Esophagus (tissue), 2 donors: ENCODE data around the gene SPEM1. TPM values are rescaled to one million over a fixed set of nuclear protein-coding genes. Genes with fewer than 3 reads are reported as not detected.
"Not testable (repeated sequence)": the region's sequence is repeated elsewhere in the genome, so short reads cannot be mapped to it uniquely, and the experiment has no call there.

Source experiments
- H3K27ac ChIP-seq, 2 donors: one replicate each; pipeline ENCODE4 v1.5.1; 2013; ENCODE audit warnings: low read depth in 2 of 2, mild to moderate bottlenecking in 2 of 2, inconsistent platforms in 1 of 2, low read length in 1 of 2, moderate library complexity in 1 of 2
- H3K27me3 ChIP-seq, 2 donors: one replicate each; pipeline ENCODE4 v1.6.1; 2013; ENCODE audit warnings: low read length in 2 of 2, control low read depth in 1 of 2, mild to moderate bottlenecking in 1 of 2; ENCODE audit not compliant: insufficient read depth in 2 of 2, control insufficient read depth in 1 of 2
- H3K36me3 ChIP-seq, 2 donors: one replicate each; pipeline ENCODE4 v1.6.1; 2013; ENCODE audit warnings: low read length in 1 of 2; ENCODE audit not compliant: control insufficient read depth in 2 of 2, insufficient read depth in 2 of 2
- H3K4me1 ChIP-seq, 2 donors: one replicate each; pipeline ENCODE4 v1.6.1; 2013; ENCODE audit warnings: low read length in 1 of 2; ENCODE audit not compliant: control insufficient read depth in 2 of 2, insufficient read depth in 2 of 2
- H3K4me3 ChIP-seq, 2 donors: one replicate each; pipeline ENCODE4 v1.5.1; 2013; ENCODE audit warnings: low read length in 2 of 2, mild to moderate bottlenecking in 2 of 2, low read depth in 1 of 2, moderate library complexity in 1 of 2
- H3K9me3 ChIP-seq, 2 donors: one replicate each; pipeline ENCODE4 v1.6.1; 2013; ENCODE audit warnings: mild to moderate bottlenecking in 2 of 2, low read depth in 1 of 2, low read length in 1 of 2, moderate library complexity in 1 of 2; ENCODE audit not compliant: control insufficient read depth in 2 of 2, insufficient read depth in 1 of 2
- WGBS, 2 donors: extraction: QIAGEN DNeasy Blood & Tissue Kit; methylation state at CpG; one replicate each; pipeline ENCODE4 v1.1.7; 2013; 5-methylcytosine and 5-hydroxymethylcytosine counted together
- polyA plus RNA-seq, 2 donors: library from polyadenylated mRNA; stranded (reverse); fragments of 200-250 nt; gene quantifications; one replicate each; pipeline ENCODE4 v1.2.3, GENCODE V29; 2013
- donor health status: healthy with polysubstance abuse.
- donor health status: Bipolar disorder and iron deficiency.

The SPEM1 gene
- polyA plus RNA-seq, 2 donors: not detected

DNA sequence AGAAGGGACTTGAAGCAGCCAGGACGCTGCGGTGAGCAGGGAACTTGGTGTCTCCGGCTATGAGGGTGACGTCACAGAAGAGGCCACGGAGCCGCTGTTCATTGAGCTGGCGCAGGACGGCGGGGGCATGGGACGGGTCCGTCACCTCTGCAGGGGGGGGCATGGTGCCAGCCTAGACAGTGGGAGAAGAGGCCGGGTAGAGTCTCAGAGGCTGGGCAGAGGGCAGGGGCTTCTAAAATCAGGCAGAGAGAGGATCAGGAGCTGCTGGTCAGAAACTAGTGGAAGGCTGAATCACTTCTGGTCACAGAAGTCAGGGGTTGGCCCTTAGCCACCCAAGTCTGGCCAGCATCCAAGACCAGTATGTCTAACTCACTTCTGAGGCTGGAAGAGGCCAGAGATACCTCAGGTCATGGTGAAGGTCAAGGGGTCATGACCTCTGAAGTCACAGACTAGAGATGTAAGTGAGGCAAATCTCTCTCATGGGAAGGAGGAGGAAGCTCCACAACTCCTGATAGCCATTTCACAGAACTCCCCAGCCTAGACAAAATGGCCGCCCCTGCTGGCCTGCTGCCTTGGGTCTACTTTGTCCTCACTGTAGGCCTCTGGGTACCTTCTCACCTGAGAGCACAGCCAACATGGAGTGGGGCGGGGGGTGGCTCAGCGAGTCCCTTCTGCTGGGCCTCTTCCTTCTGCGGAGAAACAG lies 46.7 kb downstream of the SPEM1 start:
- H3K4me1 ChIP-seq: peaks cover 0 to 1% of the 10 kb centered on the region in 2 donors
- no peak overlapping the region for H3K4me3 ChIP-seq
- peaks cover 0 to 33% of the 10 kb centered on the region in 2 donors for H3K36me3 ChIP-seq
- H3K27ac ChIP-seq: peak overlapping the region in 1 of 2 donors; percentile 58
- 83 to 84% methylated on average over 16 of the region's 16 CpGs for WGBS, 2 donors
- H3K27me3 ChIP-seq: no peaks in the 10 kb centered on the region
- peaks cover 0 to 2% of the 10 kb centered on the region in 2 donors for H3K9me3 ChIP-seq

DNA sequence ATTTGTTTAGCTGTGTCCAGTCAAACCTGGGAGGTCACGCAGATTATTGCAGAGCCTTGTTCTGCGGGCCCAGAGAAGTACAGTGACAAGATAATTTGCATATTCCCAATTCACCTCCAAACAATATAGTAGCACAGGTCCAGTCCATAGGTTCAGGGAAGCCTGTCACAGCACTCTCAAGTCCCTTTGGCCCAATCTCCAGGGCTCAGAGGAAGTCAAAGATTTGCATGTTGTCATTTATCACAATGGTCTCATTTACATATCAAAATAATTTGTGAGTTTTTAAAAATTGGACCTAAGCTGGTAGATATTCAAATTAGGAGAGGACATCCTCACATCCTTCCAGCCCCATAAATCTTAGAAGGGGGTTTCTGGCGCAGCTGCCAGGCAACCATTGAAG lies 47.4 kb downstream of the SPEM1 start:
- WGBS, 2 donors: 91 to 93% methylated on average over 3 of the region's 3 CpGs
- Histone ChIP-seq H3K4me1 (peaks cover 0 to 3% of the 10 kb centered on the region in 2 donors), H3K4me3 (no peak overlapping the region), H3K36me3 (peaks cover 0 to 29% of the 10 kb centered on the region in 2 donors), H3K27me3 (no peaks in the 10 kb centered on the region), H3K27ac (peak overlapping the region in 1 of 2 donors; percentile 58), H3K9me3 (peaks cover 0 to 2% of the 10 kb centered on the region in 2 donors)

DNA sequence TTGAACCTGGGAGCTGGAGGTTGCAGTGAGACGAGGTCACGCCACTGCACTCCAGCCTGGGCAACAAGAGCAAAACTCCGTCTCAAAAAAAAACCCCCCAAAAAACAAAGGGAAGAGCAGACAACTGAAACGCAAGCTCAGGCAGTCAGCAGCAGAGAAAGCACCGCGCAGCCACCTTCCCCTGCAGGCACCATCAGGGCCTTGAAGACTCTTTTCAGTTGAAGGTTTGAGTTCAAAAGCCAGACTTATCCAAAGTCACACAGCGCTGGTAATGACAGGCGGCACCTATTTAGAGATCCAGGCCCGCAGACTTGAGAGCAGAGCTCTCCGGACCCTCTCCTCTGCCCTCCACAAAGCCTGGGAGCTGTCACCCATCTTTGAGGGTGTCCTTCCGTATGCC lies 48.2 kb downstream of the SPEM1 start:
- 88 to 93% methylated on average over 11 of the region's 11 CpGs for WGBS, 2 donors
- Histone ChIP-seq H3K4me3 (no peak overlapping the region), H3K4me1 (peaks cover 0 to 3% of the 10 kb centered on the region in 2 donors), H3K9me3 (peaks cover 0 to 2% of the 10 kb centered on the region in 2 donors), H3K27ac (no peak overlapping the region), H3K36me3 (peaks cover 0 to 21% of the 10 kb centered on the region in 2 donors), H3K27me3 (no peaks in the 10 kb centered on the region)

GRCh38 chr17:7468804-7469389 lies 48.8 kb downstream of the SPEM1 start:
- H3K4me3 ChIP-seq: no peak overlapping the region
- no peaks in the 10 kb centered on the region for H3K27me3 ChIP-seq
- peaks cover 0 to 3% of the 10 kb centered on the region in 2 donors for H3K4me1 ChIP-seq
- peaks cover 0 to 15% of the 10 kb centered on the region in 2 donors for H3K36me3 ChIP-seq
- no peak overlapping the region for H3K27ac ChIP-seq
- WGBS, 2 donors: 77 to 82% methylated on average over 12 of the region's 12 CpGs
- H3K9me3 ChIP-seq: peaks cover 0 to 2% of the 10 kb centered on the region in 2 donors

- H3K4me3 ChIP-seq, H3K27me3 ChIP-seq, H3K27ac ChIP-seq, H3K4me1 ChIP-seq, H3K9me3 ChIP-seq: not testable (repeated sequence)
- peaks cover 0 to 13% of the 10 kb centered on the region in 2 donors for H3K36me3 ChIP-seq
- 93 to 96% methylated on average over 12 of the region's 12 CpGs for WGBS, 2 donors
Measured at GRCh38 chr17:7469843-7470242, 49.7 kb downstream of the SPEM1 start.

DNA sequence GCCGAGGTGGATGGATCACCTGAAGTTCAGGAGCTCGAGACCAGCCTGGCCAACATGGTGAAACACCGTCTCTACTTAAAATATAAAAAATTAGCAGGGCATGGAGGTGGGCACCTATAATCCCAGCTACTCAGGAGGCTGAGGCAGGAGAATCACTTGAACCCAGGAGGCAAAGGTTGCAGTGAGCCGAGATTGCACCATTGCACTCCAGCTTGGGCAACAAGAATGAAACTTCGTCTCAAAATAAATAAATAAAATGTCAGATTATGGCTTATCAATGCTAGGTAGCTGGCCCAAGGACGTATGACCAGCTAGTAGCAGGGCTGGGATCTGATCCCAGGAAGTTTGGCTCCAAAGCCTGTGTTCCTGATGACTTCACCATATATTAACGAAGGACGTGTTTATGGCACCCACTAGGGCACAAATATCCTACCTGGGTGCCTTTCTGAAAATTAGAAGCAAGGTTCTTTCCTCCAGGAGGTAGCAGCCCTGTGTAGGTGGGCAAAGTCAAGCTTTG lies 50.4 kb downstream of the SPEM1 start:
- not testable (repeated sequence) for H3K9me3 ChIP-seq, H3K27ac ChIP-seq, H3K4me3 ChIP-seq, H3K27me3 ChIP-seq, H3K4me1 ChIP-seq
- WGBS, 2 donors: 73 to 80% methylated on average over 8 of the region's 8 CpGs
- H3K36me3 ChIP-seq: peaks cover 0 to 12% of the 10 kb centered on the region in 2 donors

Other genes with a start within 250 kb of the SPEM1 start
- 1 to 10 TPM in 1 of 2 donors, under 1 TPM in 1; 0.84 to 2.0 TPM for gene ASGR1, start 241.0 kb upstream of the SPEM1 start, polyA plus RNA-seq
- 10 to 100 TPM in 1 of 2 donors, 1 to 10 TPM in 1; 3.2 to 11.8 TPM for gene DLG4, start 200.5 kb upstream of the SPEM1 start, polyA plus RNA-seq
- 100 to 1,000 TPM; 484 to 979 TPM for gene ACADVL, start 200.4 kb upstream of the SPEM1 start, polyA plus RNA-seq
- 10 to 100 TPM; 20.8 to 32.2 TPM for gene DVL2, start 185.8 kb upstream of the SPEM1 start, polyA plus RNA-seq
- gene PHF23, start 180.9 kb upstream of the SPEM1 start, polyA plus RNA-seq: 10 to 100 TPM; 22.4 to 29.6 TPM
- gene GABARAP, start 177.9 kb upstream of the SPEM1 start, polyA plus RNA-seq: 100 to 1,000 TPM; 354 to 393 TPM
- 10 to 100 TPM; 42.4 to 58.5 TPM for gene CTDNEP1, start 168.6 kb upstream of the SPEM1 start, polyA plus RNA-seq
- gene ELP5, start 168.1 kb upstream of the SPEM1 start, polyA plus RNA-seq: 10 to 100 TPM; 14.7 to 39.0 TPM
- 100 to 1,000 TPM; 271 to 275 TPM for gene CLDN7, start 157.8 kb upstream of the SPEM1 start, polyA plus RNA-seq
- gene SLC2A4, start 138.6 kb upstream of the SPEM1 start, polyA plus RNA-seq: 1 to 10 TPM; 5.4 to 7.6 TPM
- 10 to 100 TPM in 1 of 2 donors, 1 to 10 TPM in 1; 2.8 to 13.0 TPM for gene YBX2, start 125.7 kb upstream of the SPEM1 start, polyA plus RNA-seq
- 100 to 1,000 TPM; 597 to 599 TPM for gene EIF5A, start 112.7 kb upstream of the SPEM1 start, polyA plus RNA-seq
- 10 to 100 TPM; 54.5 to 56.5 TPM for gene GPS2, start 105.0 kb upstream of the SPEM1 start, polyA plus RNA-seq
- 10 to 100 TPM; 15.7 to 32.1 TPM for gene NEURL4, start 91.0 kb upstream of the SPEM1 start, polyA plus RNA-seq
- gene ACAP1, start 83.8 kb upstream of the SPEM1 start, polyA plus RNA-seq: 1 to 10 TPM; 5.3 to 9.7 TPM
- 10 to 100 TPM; 39.3 to 75.9 TPM for gene KCTD11, start 68.2 kb upstream of the SPEM1 start, polyA plus RNA-seq
- gene TMEM95, start 65.2 kb upstream of the SPEM1 start, polyA plus RNA-seq: under 1 TPM in 1 of 2 donors, not detected in 1; 0.18 TPM
- 1 to 10 TPM; 6.1 to 9.3 TPM for gene TNK1, start 39.2 kb upstream of the SPEM1 start, polyA plus RNA-seq
- gene PLSCR3, start 25.8 kb upstream of the SPEM1 start, polyA plus RNA-seq: 10 to 100 TPM; 24.7 to 31.0 TPM
- gene TMEM256, start 16.2 kb upstream of the SPEM1 start, polyA plus RNA-seq: 100 to 1,000 TPM; 105 to 158 TPM
- gene NLGN2, start 12.5 kb upstream of the SPEM1 start, polyA plus RNA-seq: 1 to 10 TPM; 4.2 to 5.5 TPM
- not detected for gene SPEM2, start 5.3 kb downstream of the SPEM1 start, polyA plus RNA-seq
- gene SPEM3, start 8.5 kb downstream of the SPEM1 start, polyA plus RNA-seq: not detected
- gene TMEM102, start 15.1 kb downstream of the SPEM1 start, polyA plus RNA-seq: 1 to 10 TPM; 6.8 to 9.8 TPM
- gene FGF11, start 19.2 kb downstream of the SPEM1 start, polyA plus RNA-seq: 10 to 100 TPM in 1 of 2 donors, 1 to 10 TPM in 1; 5.6 to 16.5 TPM
- gene CHRNB1, start 24.7 kb downstream of the SPEM1 start, polyA plus RNA-seq: 1 to 10 TPM; 7.0 to 7.4 TPM
- gene ZBTB4, start 59.3 kb downstream of the SPEM1 start, polyA plus RNA-seq: 10 to 100 TPM; 15.5 to 19.1 TPM
- under 1 TPM in 1 of 2 donors, not detected in 1; 0.01 TPM for gene SLC35G6, start 61.1 kb downstream of the SPEM1 start, polyA plus RNA-seq
- gene POLR2A, start 64.0 kb downstream of the SPEM1 start, polyA plus RNA-seq: 10 to 100 TPM; 33.8 to 56.6 TPM
- 10 to 100 TPM in 1 of 2 donors, 1 to 10 TPM in 1; 8.0 to 13.0 TPM for gene TNFSF12, start 128.7 kb downstream of the SPEM1 start, polyA plus RNA-seq
- gene TNFSF13, start 138.4 kb downstream of the SPEM1 start, polyA plus RNA-seq: 1 to 10 TPM; 5.4 to 5.6 TPM
- 10 to 100 TPM; 21.6 to 33.6 TPM for gene SENP3, start 141.6 kb downstream of the SPEM1 start, polyA plus RNA-seq
- gene CD68, start 159.3 kb downstream of the SPEM1 start, polyA plus RNA-seq: 10 to 100 TPM; 30.5 to 62.4 TPM
- gene MPDU1, start 163.5 kb downstream of the SPEM1 start, polyA plus RNA-seq: 10 to 100 TPM; 56.9 to 60.0 TPM
- 10 to 100 TPM; 73.3 to 94.3 TPM for gene SOX15, start 169.8 kb downstream of the SPEM1 start, polyA plus RNA-seq
- gene FXR2, start 194.6 kb downstream of the SPEM1 start, polyA plus RNA-seq: 10 to 100 TPM; 14.7 to 19.0 TPM
- gene SAT2, start 207.5 kb downstream of the SPEM1 start, polyA plus RNA-seq: 10 to 100 TPM; 54.0 to 61.2 TPM
- under 1 TPM in 1 of 2 donors, not detected in 1; 0.14 TPM for gene SHBG, start 209.8 kb downstream of the SPEM1 start, polyA plus RNA-seq
- under 1 TPM; 0.24 to 0.51 TPM for gene ATP1B2, start 230.6 kb downstream of the SPEM1 start, polyA plus RNA-seq